CD4-positive, alpha-beta T cell treated with Interleukin-2 at 100 ng/mL for 4 hours (primary cell): ENCODE results near the gene GPR137B.

ENCODE experiments used
- DNase-seq: peaks from one replicate; pipeline ENCODE4 v3.0.0-alpha.2; 2020; ENCODE audit warnings: low spot score

Gene GPR137B

GRCh38 chr1:236114076-236114747 is 28.1 kb upstream of the GPR137B start:
- no peak for DNase-seq

- DNase-seq: no peak
Measured at GRCh38 chr1:236117710-236118109, 24.6 kb upstream of the GPR137B start.

GRCh38 chr1:236119943-236120484 is 22.3 kb upstream of the GPR137B start:
- no peak for DNase-seq

- DNase-seq: no peak
Measured at GRCh38 chr1:236120721-236121153, 21.6 kb upstream of the GPR137B start.

GRCh38 chr1:236122176-236122575 is 20.2 kb upstream of the GPR137B start:
- DNase-seq: no peak

DNA sequence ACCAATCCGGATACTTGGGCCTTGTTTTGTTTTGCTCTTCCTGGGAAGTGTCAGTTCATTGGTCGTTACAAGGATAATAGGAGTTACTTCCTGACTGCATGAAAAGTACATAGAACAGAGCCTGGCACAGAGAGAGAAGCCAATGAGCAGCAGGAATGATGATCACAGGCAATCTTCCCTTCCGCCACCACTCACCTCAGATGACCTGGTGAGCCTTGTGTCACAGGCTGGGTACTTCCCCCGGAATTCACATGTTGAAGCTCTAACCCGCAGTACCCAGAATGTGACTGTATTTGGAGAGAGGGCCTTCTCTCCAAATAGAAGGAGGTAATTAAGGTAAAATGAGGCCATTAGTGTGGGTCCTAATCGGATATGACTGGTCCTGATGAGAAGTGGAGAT is 18.8 kb upstream of the GPR137B start:
- DNase-seq: no peak

DNA sequence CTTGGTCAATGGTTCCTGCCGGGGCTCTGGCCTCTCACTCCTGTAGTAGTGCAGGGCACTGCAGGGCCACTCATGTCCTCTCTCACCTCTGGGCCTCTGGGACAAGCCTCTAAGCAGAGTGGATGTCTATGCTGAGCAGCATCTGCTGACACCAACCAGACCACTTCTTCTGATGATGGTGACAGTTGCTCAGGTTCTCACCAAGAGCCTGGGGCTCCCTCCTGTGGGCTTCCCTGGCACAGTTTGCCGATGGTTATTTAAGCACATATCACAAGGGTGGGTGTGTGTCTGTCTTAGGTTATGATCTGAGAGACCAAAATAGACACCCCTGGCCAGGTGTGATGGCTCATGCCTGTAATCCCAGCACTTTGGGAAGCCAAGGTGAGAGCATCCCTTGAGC is 17.4 kb upstream of the GPR137B start:
- DNase-seq: no peak

DNA sequence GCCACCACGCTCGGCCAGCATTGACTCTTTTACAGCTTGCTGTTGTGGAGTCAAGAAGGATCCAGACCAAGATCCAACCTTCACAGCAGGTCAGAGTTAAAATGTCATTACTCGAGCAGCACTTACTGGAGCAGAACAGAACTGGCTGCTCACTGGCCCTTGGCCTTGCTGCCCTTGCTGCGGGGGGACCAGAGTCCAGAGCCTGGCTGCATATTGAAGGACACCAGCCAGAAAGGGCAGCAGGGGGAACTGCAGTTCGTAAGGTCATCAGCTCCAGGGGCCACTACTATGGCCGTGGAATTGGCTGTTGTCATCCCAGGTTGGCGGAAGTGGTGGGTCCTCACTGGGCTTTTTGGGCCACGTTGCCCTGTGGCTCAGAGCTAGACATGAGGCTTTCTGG is 15.3 kb upstream of the GPR137B start:
- no peak for DNase-seq

GRCh38 chr1:236128646-236129178 is 13.6 kb upstream of the GPR137B start:
- DNase-seq: no peak

DNA sequence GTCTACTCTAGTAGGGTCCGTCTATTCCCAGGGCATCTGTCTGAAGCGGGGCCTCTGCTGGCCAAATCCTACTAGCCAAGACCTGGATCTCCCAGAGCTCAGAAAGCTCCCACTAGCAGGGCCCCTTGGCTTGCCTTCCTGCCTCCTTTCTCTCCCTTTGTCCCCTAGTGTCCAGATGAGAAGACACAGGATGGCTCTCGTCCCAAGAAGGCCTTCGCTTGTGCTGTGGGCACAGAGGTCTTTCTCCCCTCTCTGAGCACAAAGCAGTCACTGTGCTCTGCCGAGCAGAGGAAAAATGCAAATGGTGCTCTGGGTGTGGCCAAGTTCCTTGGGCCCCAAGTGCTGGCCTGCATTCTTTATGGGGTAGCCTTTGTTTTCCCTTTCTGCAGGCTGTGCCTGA is 13.0 kb upstream of the GPR137B start:
- no peak for DNase-seq

- DNase-seq: no peak
Measured at GRCh38 chr1:236130372-236130771, 12.0 kb upstream of the GPR137B start.

DNA sequence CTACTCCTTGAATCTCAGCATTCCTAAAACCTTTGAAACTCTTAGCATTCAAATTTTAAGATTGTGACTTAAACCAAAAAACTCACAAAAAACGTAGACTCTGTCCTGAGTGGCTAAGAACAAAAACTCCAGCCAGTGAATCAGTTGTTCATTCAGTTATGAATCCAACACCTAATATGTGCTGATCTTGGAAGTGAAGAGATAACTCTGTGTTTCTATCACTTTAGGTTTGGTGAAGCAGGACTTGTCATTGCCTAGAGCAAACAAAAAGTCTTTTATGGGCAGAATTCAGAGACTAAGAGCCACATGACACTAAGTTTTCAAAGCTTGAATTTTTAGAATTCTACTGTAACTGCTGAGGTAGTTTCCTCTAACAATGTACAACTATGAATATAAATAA is 10.4 kb upstream of the GPR137B start:
- no peak for DNase-seq

DNA sequence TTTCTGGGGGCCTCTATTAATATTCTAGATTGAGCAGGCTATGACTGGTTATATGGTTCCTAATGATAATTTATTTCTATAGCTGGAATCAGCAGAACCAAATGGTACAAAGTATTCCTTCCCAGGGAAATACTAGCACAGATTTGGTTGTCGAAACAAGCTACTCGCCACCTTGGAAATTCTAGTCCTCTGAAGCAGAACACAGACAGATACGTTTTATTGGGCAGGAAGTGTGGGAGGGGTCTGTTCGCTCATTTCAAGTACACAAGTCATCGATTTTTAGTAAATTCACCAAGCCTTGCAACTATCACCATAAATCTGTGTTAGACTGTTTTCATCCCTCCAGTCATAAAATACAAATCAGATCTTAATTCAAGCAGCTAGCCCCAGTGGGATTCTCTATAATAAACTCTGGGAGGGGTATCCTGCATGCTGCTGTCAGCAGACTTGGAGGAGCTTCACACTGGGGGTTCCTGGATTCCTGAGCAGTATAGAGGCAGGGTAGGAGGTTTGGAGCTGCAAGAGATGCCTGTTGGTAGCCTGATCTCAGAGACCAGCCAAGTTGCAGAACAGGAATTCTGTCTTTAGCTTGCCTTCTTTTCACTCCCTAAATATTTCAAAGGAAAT is 9.8 kb upstream of the GPR137B start:
- no peak for DNase-seq

- no peak for DNase-seq
Measured at GRCh38 chr1:236133339-236133738, 9.0 kb upstream of the GPR137B start.

DNA sequence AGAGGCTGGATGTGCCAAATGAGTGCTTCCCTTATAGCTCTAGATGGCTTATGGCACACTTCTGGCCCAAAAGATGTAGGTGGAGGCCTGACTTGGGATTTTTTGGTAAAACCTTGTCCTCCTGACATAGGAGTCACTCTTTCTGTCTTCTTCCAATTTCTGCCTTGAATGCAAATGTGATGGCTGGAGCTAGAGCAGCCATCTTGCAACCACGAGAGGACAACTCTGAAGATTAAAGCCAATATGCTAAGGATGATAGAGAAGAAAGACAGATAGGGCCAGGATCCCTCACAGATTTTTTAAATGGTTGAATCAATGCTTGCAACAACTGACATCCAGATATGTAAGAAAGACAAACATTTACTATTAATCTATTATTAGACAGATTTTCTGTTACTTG is 8.5 kb upstream of the GPR137B start:
- DNase-seq: no peak

GRCh38 chr1:236137285-236137852 is 5.0 kb upstream of the GPR137B start:
- no peak for DNase-seq

GRCh38 chr1:236139495-236139894 is 2.8 kb upstream of the GPR137B start:
- no peak for DNase-seq

GRCh38 chr1:236140705-236141446 is 1.5 kb upstream of the GPR137B start:
- no peak for DNase-seq

DNA sequence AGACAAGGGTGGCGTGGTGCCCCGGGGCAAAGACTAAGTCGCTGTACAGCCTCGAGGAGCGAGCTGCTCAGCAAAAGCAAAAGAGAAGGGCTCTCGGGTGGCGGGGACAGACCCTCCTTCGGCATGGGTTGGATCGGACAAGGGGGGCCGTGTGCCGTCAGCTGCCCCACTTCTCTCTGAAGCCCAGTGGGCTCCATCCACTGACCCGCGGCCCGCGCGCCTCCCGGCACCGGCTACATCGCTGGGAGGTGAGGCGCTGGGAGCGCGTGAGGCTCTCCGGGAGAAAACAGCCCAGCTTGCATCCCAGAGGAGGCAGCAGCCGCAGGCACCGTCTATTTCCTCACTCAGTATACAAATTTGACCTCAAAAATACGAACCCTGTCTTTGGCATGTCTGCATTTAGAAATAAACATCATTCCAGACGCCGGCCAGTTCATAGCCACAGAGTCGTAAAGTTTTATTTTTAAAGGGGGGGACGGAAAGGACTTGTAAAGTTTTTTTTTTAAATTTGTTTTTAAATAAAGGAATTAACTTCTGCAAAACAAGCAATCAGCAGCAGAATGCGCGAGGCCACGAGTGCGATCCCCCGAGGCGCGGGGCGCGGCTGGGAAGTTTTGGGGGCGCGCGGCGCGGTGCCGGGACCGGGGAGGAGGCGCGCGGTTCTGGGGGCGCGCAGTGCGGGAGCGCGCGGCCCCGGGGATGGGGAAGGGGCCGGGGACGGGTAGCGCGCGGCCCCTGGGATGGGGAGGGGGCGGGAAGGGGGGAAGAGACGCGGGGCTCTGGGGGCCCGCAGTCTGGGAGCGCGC is 689 bp upstream of the GPR137B start:
- DNase-seq: no peak

GRCh38 chr1:236143104-236143948 is 987 bp downstream of the GPR137B start:
- peak; percentile 34 for DNase-seq

DNA sequence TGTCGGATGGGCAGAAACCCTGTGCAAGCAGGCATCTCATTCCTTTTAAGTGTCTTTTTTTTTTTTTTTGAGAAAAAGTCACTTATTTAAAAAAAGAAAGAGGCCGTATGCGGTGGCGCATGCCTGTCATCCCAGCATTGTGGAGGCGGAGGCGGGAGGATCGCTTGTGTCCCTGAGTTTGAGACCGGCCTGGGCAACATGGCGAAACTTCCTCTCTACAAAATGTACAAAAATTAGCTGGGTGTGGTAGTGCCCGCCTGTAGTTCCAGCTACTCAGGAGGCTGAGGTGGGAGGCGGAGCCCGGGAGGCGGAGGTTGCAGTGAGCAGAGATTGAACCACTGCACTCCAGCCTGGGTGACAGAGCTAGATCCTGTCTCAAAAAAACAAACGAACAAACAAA is 1.7 kb downstream of the GPR137B start:
- DNase-seq: no peak
